Colon (tissue), 2 donors: ENCODE results near the gene IMPDH2.

Source experiments
- FAIRE-seq: peaks from 2 replicates; lab custom pipeline; 2012; peaks lifted over from hg19 to GRCh38; lab: Jason Lieb, UNC
- donor health status: control.
- donor health status: control.

IMPDH2 gene

GRCh38 chr3:48979451-48979850 lies 49.7 kb downstream of the IMPDH2 start:
- no peak for FAIRE-seq
